ENCODE results near the gene ZBTB47. TPM values are rescaled to one million over a fixed set of nuclear protein-coding genes. Genes with fewer than 3 reads are reported as not detected.

Gene ZBTB47
- total RNA-seq, 1 experiment from 2014 or later, result 9.5 TPM

- TF ChIP-seq, protein P1, sequence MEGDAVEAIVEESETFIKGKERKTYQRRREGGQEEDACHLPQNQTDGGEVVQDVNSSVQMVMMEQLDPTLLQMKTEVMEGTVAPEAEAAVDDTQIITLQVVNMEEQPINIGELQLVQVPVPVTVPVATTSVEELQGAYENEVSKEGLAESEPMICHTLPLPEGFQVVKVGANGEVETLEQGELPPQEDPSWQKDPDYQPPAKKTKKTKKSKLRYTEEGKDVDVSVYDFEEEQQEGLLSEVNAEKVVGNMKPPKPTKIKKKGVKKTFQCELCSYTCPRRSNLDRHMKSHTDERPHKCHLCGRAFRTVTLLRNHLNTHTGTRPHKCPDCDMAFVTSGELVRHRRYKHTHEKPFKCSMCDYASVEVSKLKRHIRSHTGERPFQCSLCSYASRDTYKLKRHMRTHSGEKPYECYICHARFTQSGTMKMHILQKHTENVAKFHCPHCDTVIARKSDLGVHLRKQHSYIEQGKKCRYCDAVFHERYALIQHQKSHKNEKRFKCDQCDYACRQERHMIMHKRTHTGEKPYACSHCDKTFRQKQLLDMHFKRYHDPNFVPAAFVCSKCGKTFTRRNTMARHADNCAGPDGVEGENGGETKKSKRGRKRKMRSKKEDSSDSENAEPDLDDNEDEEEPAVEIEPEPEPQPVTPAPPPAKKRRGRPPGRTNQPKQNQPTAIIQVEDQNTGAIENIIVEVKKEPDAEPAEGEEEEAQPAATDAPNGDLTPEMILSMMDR (conservative IDR thresholded peaks at IDR 0.05; ENCODE audit: low read depth, low read length), result no peak
- TF ChIP-seq EZH2 (IDR thresholded peaks at IDR 0.05; ENCODE audit: low read length, unreplicated experiment) (no peak), EZH2phosphoT487 (IDR thresholded peaks at IDR 0.05; ENCODE audit: borderline replicate concordance, low read length) (no peak)
- ChIA-PET CTCF (no interaction called here), POLR2A (ENCODE audit: unreplicated experiment) (interaction anchor here (0.6 to 0.7 kb wide), 2 partner anchors 83 to 167 kb away, joined by 3 to 6 read pairs; no protein-coding TSS in a partner anchor)
- H3K27me3 ChIP-seq (ENCODE audit: low read length), result no peaks in the 10 kb centered on the region
- no peaks in the 10 kb centered on the region for H3K4me1 ChIP-seq (ENCODE audit: insufficient read depth, low read length)
- no peak overlapping the region for H3K9ac ChIP-seq (ENCODE audit: low read length)
- intact Hi-C loops (cut with micrococcal nuclease), result no loop called here
- DNase-seq (no peak), ATAC-seq (no peak)
- H3K9me3 ChIP-seq (ENCODE audit: low read length), result no peaks in the 10 kb centered on the region
- H3K27ac ChIP-seq (ENCODE audit: low read length), result no peak overlapping the region
- no peak overlapping the region for H2AFZ ChIP-seq (ENCODE audit: low read length)
- H3F3A ChIP-seq (ENCODE audit: low read length, unreplicated experiment), result no peaks in the 10 kb centered on the region
- no peaks in the 10 kb centered on the region for H4K20me1 ChIP-seq (ENCODE audit: low read length)
- no peaks in the 10 kb centered on the region for H3K36me3 ChIP-seq (ENCODE audit: low read depth, low read length)
- no peak overlapping the region for H3K4me2 ChIP-seq (ENCODE audit: low read length)
- BruUV-seq (replicated peaks), result no TSS peak
- no peaks in the 10 kb centered on the region for H3K79me2 ChIP-seq (ENCODE audit: low read length)
- no peak overlapping the region for H3K4me3 ChIP-seq (ENCODE audit: low read length)
- H3K9me2 ChIP-seq (replicated peaks; ENCODE audit: low read length), result no peaks in the 10 kb centered on the region
These were observed 10.3 kb downstream of the ZBTB47 start for GRCh38 chr3:42663581-42664437.

GRCh38 chr3:42664438-42664803 lies 10.9 kb downstream of the ZBTB47 start:
- Histone ChIP-seq H3K27me3 (ENCODE audit: low read length) (no peaks in the 10 kb centered on the region), H2AFZ (ENCODE audit: low read length) (no peak overlapping the region), H3K4me1 (ENCODE audit: insufficient read depth, low read length) (no peaks in the 10 kb centered on the region), H3K9me3 (ENCODE audit: low read length) (no peaks in the 10 kb centered on the region), H3K79me2 (ENCODE audit: low read length) (no peaks in the 10 kb centered on the region), H4K20me1 (ENCODE audit: low read length) (no peaks in the 10 kb centered on the region), H3F3A (ENCODE audit: low read length, unreplicated experiment) (no peaks in the 10 kb centered on the region), H3K4me2 (ENCODE audit: low read length) (no peak overlapping the region), H3K36me3 (ENCODE audit: low read depth, low read length) (no peaks in the 10 kb centered on the region), H3K27ac (ENCODE audit: low read length) (no peak overlapping the region), H3K9me2 (replicated peaks; ENCODE audit: low read length) (no peaks in the 10 kb centered on the region), H3K4me3 (ENCODE audit: low read length) (no peak overlapping the region), H3K9ac (ENCODE audit: low read length) (no peak overlapping the region)
- no TSS peak for BruUV-seq (replicated peaks)
- TF ChIP-seq, protein P1 (conservative IDR thresholded peaks at IDR 0.05; ENCODE audit: low read depth, low read length), result no peak
- TF ChIP-seq EZH2phosphoT487 (IDR thresholded peaks at IDR 0.05; ENCODE audit: borderline replicate concordance, low read length) (no peak), EZH2 (IDR thresholded peaks at IDR 0.05; ENCODE audit: low read length, unreplicated experiment) (no peak)
- DNase-seq, result no peak
- no peak for ATAC-seq
- CTCF ChIA-PET, result no interaction called here
- intact Hi-C loops (cut with micrococcal nuclease), result no loop called here
- POLR2A ChIA-PET (ENCODE audit: unreplicated experiment), result interaction anchor here (0.7 kb wide), 1 partner anchor 166 kb away, joined by 6 read pairs; no protein-coding TSS in a partner anchor

All from PC-3 (cell line).